Endometrial microvascular endothelial cells (primary cell): ENCODE results near the gene MBNL1. TPM values are rescaled to one million over a fixed set of nuclear protein-coding genes. Genes with fewer than 3 reads are reported as not detected.
"Not testable (repeated sequence)": the region's sequence is repeated elsewhere in the genome, so short reads cannot be mapped to it uniquely, and the experiment has no call there.

Experiments used
- in situ Hi-C: cut with HindIII; loops from 2 replicates; pipeline ENCODE4 v1.10.0; 2017; ENCODE audit warnings: low sequenced_read_pairs, low pct_unique_long_range_greater_than_20kb; ENCODE audit errors: inconsistent ontology term
- total RNA-seq: library from RNA; depleted of rRNA; stranded (reverse); fragments of >200 nt; gene quantifications from one replicate; pipeline ENCODE4 v1.2.3, GENCODE V29; 2015; ENCODE audit errors: inconsistent ontology term

The MBNL1 gene
- total RNA-seq, 1 donor from 2014 or later, result 413 TPM

- in situ Hi-C loops, result no loop called here
These were observed 62.4 kb downstream of the MBNL1 start for GRCh38 chr3:152331018-152331541.

GRCh38 chr3:152331998-152332397 lies 63.3 kb downstream of the MBNL1 start:
- in situ Hi-C loops, result no loop called here

GRCh38 chr3:152333928-152334327 lies 65.2 kb downstream of the MBNL1 start:
- in situ Hi-C loops, result no loop called here

- in situ Hi-C loops, result no loop called here
These were observed 66.0 kb downstream of the MBNL1 start for GRCh38 chr3:152334761-152335160.

GRCh38 chr3:152335273-152335672 lies 66.5 kb downstream of the MBNL1 start:
- in situ Hi-C loops, result no loop called here

GRCh38 chr3:152337337-152337736 lies 68.6 kb downstream of the MBNL1 start:
- in situ Hi-C loops, result not testable (repeated sequence)

GRCh38 chr3:152338159-152338720 lies 69.5 kb downstream of the MBNL1 start:
- in situ Hi-C loops, result no loop called here

- in situ Hi-C loops, result no loop called here
These were observed 71.3 kb downstream of the MBNL1 start for GRCh38 chr3:152339881-152340505.

GRCh38 chr3:152345233-152345632 lies 76.5 kb downstream of the MBNL1 start:
- in situ Hi-C loops, result no loop called here

GRCh38 chr3:152346058-152346457 lies 77.3 kb downstream of the MBNL1 start:
- in situ Hi-C loops, result no loop called here

- in situ Hi-C loops, result no loop called here
These were observed 78.0 kb downstream of the MBNL1 start for GRCh38 chr3:152346740-152347139.

GRCh38 chr3:152348436-152349177 lies 79.9 kb downstream of the MBNL1 start:
- in situ Hi-C loops, result no loop called here

- in situ Hi-C loops, result no loop called here
These were observed 80.7 kb downstream of the MBNL1 start for GRCh38 chr3:152349392-152349791.

GRCh38 chr3:152350139-152350538 lies 81.4 kb downstream of the MBNL1 start:
- in situ Hi-C loops, result no loop called here

GRCh38 chr3:152350776-152351175 lies 82.0 kb downstream of the MBNL1 start:
- in situ Hi-C loops, result no loop called here

GRCh38 chr3:152352554-152352953 lies 83.8 kb downstream of the MBNL1 start:
- in situ Hi-C loops, result no loop called here

- in situ Hi-C loops, result no loop called here
These were observed 84.8 kb downstream of the MBNL1 start for GRCh38 chr3:152353578-152353977.

GRCh38 chr3:152355744-152356665 lies 87.3 kb downstream of the MBNL1 start:
- in situ Hi-C loops, result no loop called here

GRCh38 chr3:152356870-152357276 lies 88.1 kb downstream of the MBNL1 start:
- in situ Hi-C loops, result no loop called here
